Heart left ventricle (tissue), 13 donors: Measurements from ENCODE around the gene SPATA25.

Experiments used
- CTCF ChIP-seq, 12 donors: fragments of 200-600 bp; sonication (generic) in 4 of 12; IDR thresholded peaks; one replicate each; pipeline versions ENCODE4 v1.5.0 to v1.8.0; 2018 to 2022; ENCODE audit warnings: antibody characterized with exemption in 12 of 12, mild to moderate bottlenecking in 5 of 12
- POLR2A ChIP-seq, 2 donors: fragments of 450-650 bp; IDR thresholded peaks; one replicate each; pipeline ENCODE4 v1.6.1; 2017; ENCODE audit warnings: antibody characterized with exemption in 2 of 2, mild to moderate bottlenecking in 2 of 2, moderate library complexity in 2 of 2
- donor health status: ischemic (EF 13 %, LVEDD 7.1; RV severe dilation, severe dysfunction).
- donor health status: DM: no; HTN: yes; CAD: no.
- donor health status: DM: no; HTN: no; CAD: no.
- donor health status: ischemic (EF 25% LVEDD 6.9; RV normal size, moderate dysfunction).
- donor health status: ischemic (EF 25% LVEDD 5.7; RV mildly dilated, moderate dysfunction).
- donor health status: ischemic (EF 35%, LVEDD 5.7; RV mildly dilated, moderate dysfunction).
- donor health status: nonischemic (EF 11% LVEDD 7.7; RV severe dilation, severe dysfunction).
- donor health status: DM: yes; HTN: yes; CAD: no.
- donor health status: PGD.
- donor health status: ischemic (EF 29% LVEDD 5.4; RV normal size, mild dysfunction).
- donor health status: nonischemic (EF 23%, LVEDD 6.1; RV moderate dilation, normal function).

GRCh38 chr20:45908084-45908483, 20.7 kb upstream of the SPATA25 start:
- TF ChIP-seq CTCF (IDR thresholded peaks at IDR 0.05): no peak
- no peak for TF ChIP-seq POLR2A (IDR thresholded peaks at IDR 0.05)
